NOMO-1 treated with dmso at 0.1 percent for 144 hours (cell line): ENCODE results near the gene BTN1A1.

ENCODE experiments used
- DNase-seq: peaks from one replicate; lab custom pipeline; 2025; ENCODE audit not compliant: unreplicated experiment; lab: John Stamatoyannopoulos, UW

BTN1A1 gene

GRCh38 chr6:26475823-26476729 lies 24.0 kb upstream of the BTN1A1 start:
- DNase-seq, result no peak

GRCh38 chr6:26476896-26477295 lies 23.2 kb upstream of the BTN1A1 start:
- no peak for DNase-seq

- no peak for DNase-seq
Observed at GRCh38 chr6:26477426-26477825, 22.7 kb upstream of the BTN1A1 start.

DNA sequence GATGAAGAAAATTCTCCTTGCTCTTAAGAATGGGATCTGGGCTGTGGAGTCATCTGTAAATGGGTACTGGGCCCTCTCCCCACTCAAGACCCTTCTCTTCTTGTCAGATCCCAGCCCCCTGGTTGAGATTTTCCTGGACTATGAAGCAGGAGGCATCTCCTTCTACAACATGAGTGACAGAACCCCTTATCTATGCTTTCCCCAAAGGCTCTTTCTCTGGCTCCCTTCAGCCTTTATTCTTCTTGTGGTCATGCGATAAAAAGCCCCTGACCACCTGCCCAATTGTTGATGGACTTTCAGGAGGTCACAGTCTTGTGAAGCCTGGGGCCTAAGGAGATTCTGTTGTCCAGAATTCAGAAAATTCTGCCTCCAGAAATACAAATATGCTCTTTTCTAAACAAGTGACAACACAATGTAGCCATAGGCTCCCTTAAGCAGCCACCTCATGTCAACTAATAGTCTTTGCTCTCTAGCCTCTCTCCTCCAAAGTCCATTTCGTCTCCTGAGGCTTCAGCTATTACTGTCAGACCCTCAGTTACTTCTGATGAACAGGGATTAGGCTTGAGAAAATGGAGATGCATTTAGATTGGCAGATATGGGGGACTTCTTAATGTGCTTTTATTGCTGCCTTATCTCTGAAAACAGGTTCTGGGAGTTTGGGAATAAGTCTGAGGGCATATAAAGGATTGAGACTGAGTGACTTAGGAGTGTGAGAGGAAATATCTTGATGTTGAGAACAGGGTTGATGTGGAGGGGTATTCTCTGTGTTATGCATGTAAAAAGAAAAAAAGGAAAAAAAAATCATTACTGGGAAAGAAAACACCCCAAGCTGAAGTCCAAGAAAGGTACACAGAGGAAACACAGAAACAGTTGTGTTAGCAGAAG lies 21.8 kb upstream of the BTN1A1 start:
- no peak for DNase-seq

DNA sequence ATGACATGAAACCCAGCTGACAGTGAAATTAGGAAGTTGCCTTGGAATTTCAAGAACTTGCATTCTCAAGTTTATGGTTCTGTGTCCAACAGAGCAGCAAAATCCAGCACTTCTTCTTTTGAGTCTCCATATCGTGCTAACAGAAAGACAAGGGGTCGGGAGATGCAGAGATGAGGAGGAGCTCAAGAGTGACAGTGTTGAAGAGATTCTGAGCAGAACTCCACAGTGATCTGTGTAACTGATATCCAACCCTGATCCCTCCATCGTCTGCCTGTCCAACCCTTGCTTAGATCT lies 21.2 kb upstream of the BTN1A1 start:
- DNase-seq, result no peak

- no peak for DNase-seq
Observed at GRCh38 chr6:26482338-26482737, 17.8 kb upstream of the BTN1A1 start.

DNA sequence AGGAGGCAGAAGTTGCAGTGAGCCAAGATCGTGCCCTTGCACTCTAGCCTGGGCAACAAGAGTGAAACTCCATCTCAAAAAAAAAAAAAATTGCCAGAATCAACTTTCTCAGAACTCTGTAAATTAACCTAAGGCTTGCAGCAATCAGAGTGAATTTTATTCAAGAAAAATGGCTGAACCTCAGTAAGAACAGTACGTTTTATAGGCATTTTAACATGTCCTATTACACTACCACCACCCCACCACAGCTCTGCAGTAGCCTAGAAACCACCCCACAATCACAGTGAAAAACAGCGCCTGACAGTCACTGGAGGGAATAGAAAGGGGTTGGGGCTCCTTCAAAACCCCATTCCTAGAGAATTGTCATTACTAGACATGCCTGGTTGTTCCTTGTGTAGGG lies 16.4 kb upstream of the BTN1A1 start:
- DNase-seq, result no peak

- DNase-seq, result no peak
Observed at GRCh38 chr6:26484161-26484560, 15.9 kb upstream of the BTN1A1 start.

GRCh38 chr6:26485112-26485780 lies 14.9 kb upstream of the BTN1A1 start:
- no peak for DNase-seq

DNA sequence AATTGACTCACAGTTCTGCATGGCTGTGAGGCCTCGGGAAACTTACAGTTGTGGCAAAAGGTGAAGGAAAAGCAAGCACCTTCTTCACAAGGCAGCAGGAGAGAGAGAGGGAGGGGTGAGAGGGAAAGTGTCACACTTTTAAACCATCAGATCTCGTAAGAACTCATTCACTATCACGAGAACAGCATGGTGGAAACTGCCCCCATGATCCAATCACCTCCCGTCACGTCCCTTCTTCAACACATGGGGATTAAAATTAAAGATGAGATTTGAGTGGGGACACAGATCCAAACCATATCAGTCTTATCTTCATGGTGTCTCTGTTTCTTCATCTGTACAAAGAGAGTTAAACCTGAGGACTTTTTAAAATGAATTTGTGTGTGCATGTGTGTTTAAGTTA lies 13.7 kb upstream of the BTN1A1 start:
- no peak for DNase-seq

DNA sequence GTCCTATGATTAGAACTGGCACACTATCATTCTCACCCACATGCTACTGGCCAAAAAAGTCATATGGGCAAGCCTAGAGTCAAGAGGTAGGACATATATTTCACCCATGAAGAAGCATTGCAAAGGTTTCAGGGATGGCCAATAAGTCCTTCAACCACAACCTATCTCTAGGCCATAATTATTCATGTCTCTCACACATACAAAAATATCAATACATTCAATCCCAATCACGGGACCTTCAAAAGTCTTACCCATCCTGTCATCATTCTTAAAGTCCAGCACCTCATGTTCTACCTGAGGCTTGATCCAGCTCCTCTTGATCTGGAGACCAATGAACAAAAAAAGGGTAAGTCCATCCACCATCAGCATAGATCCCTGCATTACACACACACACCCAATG lies 12.6 kb upstream of the BTN1A1 start:
- DNase-seq, result no peak

GRCh38 chr6:26489996-26490964 lies 9.8 kb upstream of the BTN1A1 start:
- no peak for DNase-seq

- DNase-seq, result no peak
Observed at GRCh38 chr6:26491604-26492003, 8.5 kb upstream of the BTN1A1 start.

DNA sequence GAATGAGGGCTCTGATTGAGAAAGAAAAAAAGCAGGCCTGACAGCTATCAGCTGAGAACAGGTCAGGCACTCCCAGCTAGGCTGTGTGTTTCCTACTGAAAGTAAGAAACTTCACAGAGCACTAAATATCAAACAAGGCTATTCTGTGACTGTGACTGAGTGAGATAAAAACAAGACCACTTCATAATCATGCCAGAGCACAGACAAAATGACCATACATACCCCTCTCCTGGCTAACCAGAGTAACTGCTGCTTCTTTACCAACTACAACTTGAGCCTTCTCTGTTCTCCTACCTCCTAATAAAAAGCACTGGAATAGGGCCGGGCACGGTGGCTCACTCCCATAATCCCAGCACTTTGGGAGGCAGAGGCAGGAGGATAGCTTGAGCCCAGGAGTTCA lies 6.8 kb upstream of the BTN1A1 start:
- DNase-seq, result no peak

- no peak for DNase-seq
Observed at GRCh38 chr6:26494117-26494516, 6.0 kb upstream of the BTN1A1 start.

GRCh38 chr6:26495281-26495680 lies 4.8 kb upstream of the BTN1A1 start:
- DNase-seq, result no peak

- no peak for DNase-seq
Observed at GRCh38 chr6:26497610-26498009, 2.5 kb upstream of the BTN1A1 start.

- no peak for DNase-seq
Observed at GRCh38 chr6:26501482-26501986, 1.4 kb downstream of the BTN1A1 start.

GRCh38 chr6:26502165-26502564 lies 2.1 kb downstream of the BTN1A1 start:
- DNase-seq, result no peak

DNA sequence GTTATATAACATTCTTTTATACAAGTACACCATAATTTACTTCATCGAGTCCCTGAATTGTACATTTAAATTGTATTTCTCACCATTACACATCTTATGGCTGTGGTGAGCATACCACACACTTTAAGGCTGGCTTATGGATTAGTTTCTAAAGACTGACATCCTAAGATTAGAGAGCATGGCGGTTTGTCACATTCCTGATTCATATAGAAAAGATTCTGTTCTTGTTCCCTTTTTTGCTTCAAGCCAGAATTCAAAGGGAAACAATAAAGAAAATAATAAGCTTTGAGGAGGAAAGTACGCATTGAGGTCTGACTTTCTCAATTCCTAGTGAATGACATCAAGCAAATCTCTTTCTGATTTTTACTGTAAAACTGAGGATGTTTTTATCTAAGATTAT lies 2.5 kb downstream of the BTN1A1 start:
- DNase-seq, result no peak
